ENCODE results near the gene PRUNE2.

PRUNE2 gene

DNA sequence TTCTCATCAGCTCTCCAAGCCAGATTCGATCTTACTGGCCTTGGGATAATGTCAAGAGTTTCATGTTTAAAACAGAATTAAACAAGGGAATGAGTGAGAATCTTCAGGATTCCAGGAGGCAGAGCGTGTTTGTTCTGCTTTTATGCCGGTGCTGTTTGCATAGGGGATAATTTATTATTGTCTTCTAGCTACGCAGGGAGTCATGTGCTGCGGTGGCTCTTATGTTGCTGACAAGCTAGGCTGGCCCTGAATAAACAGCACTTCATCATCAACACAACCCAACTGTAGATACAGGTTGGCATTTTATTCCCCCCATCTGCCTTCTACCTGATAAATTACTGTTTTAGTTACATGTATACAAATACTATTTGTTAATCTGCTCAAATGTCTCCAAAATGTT, 188.7 kb downstream of the PRUNE2 start:
- H3K36me3 ChIP-seq (ENCODE audit: insufficient read depth, insufficient read length, low read length): no peaks in the 10 kb centered on the region
- DNase-seq (ENCODE audit: low read depth, low spot score): no peak

DNA sequence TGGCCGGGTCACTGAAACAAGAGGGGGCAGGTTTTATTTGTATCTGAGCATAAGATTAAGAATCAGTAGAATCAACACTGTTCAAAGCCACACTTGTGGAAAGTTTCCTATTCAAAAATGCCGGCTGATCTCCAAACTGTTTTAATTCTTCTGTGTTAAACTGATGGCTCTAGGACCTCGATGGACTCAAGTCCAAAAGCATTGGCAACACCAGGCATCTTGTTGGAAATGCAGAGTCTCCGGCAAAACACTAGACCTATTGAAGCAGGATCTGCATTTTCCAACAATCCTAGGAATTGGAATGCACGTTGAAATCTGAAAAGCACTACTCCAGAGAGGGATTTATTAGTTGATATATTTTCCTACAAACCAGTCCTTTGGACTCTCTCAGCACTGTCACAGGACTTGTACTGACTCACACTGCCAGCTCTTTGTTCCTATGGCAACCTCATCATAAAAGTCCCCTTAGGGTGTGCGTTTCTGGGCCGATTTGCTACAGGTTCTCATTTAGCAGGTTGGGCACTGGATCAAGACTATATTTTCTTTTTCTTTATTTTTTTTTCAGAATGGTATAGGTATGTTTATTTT, 189.7 kb downstream of the PRUNE2 start:
- Histone ChIP-seq H3K4me1 (ENCODE audit: insufficient read depth, insufficient read length) (no peaks in the 10 kb centered on the region), H3K36me3 (ENCODE audit: insufficient read depth, insufficient read length, low read length) (no peaks in the 10 kb centered on the region)
- DNase-seq (ENCODE audit: low read depth, low spot score): no peak

More for the DNA sequence above, 188.7 kb downstream of the PRUNE2 start:
- Histone ChIP-seq H3K9ac (ENCODE audit: insufficient read length, low read depth) (no peak overlapping the region), H3K27me3 (ENCODE audit: insufficient read depth, insufficient read length) (no peaks in the 10 kb centered on the region), H3K9me3 (ENCODE audit: insufficient read depth, low read length) (no peaks in the 10 kb centered on the region), H3K4me1 (ENCODE audit: insufficient read depth, insufficient read length) (no peaks in the 10 kb centered on the region), H3K4me3 (ENCODE audit: insufficient read length, low read depth) (no peak overlapping the region)
- no peak for TF ChIP-seq YY1 (IDR thresholded peaks at IDR 0.05; ENCODE audit: insufficient read depth, insufficient read length)
- TF ChIP-seq ZNF274 (IDR thresholded peaks at IDR 0.05; ENCODE audit: low read depth, low read length): no peak
- TF ChIP-seq SUZ12 (IDR thresholded peaks at IDR 0.05; ENCODE audit: extremely low read depth, insufficient read depth, insufficient read length): no peak

DNA sequence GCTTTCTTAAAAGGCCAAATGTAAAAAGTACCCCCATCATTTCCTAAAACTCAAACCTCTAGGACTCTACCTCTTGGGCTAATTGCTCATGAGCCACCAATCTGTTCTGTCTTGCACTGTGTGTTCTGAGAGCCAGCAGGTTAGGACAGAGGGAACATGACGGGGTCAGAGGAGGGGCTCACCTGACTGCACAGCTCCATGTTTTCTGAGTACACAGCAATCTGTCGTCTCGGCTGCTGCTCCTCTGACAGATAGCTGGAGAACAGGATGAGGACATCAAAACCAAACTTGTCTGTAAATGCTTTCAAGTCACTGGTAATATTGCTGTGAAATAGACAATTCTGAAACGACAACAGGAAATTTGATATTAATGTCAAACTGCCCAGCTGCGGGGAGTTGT, 192.5 kb downstream of the PRUNE2 start:
- Histone ChIP-seq H3K9ac (ENCODE audit: insufficient read length, low read depth) (no peak overlapping the region), H3K9me3 (ENCODE audit: insufficient read depth, low read length) (no peaks in the 10 kb centered on the region), H3K4me1 (ENCODE audit: insufficient read depth, insufficient read length) (no peaks in the 10 kb centered on the region), H3K4me3 (ENCODE audit: insufficient read length, low read depth) (no peak overlapping the region), H3K27me3 (ENCODE audit: insufficient read depth, insufficient read length) (no peaks in the 10 kb centered on the region), H3K36me3 (ENCODE audit: insufficient read depth, insufficient read length, low read length) (no peaks in the 10 kb centered on the region)
- TF ChIP-seq YY1 (IDR thresholded peaks at IDR 0.05; ENCODE audit: insufficient read depth, insufficient read length) (no peak), SUZ12 (IDR thresholded peaks at IDR 0.05; ENCODE audit: extremely low read depth, insufficient read depth, insufficient read length) (no peak), ZNF274 (IDR thresholded peaks at IDR 0.05; ENCODE audit: low read depth, low read length) (no peak)
- DNase-seq (ENCODE audit: low read depth, low spot score): no peak

More for the DNA sequence above, 189.7 kb downstream of the PRUNE2 start:
- Histone ChIP-seq H3K9me3 (ENCODE audit: insufficient read depth, low read length) (no peaks in the 10 kb centered on the region), H3K9ac (ENCODE audit: insufficient read length, low read depth) (no peak overlapping the region), H3K27me3 (ENCODE audit: insufficient read depth, insufficient read length) (no peaks in the 10 kb centered on the region), H3K4me3 (ENCODE audit: insufficient read length, low read depth) (no peak overlapping the region)
- TF ChIP-seq SUZ12 (IDR thresholded peaks at IDR 0.05; ENCODE audit: extremely low read depth, insufficient read depth, insufficient read length) (no peak), ZNF274 (IDR thresholded peaks at IDR 0.05; ENCODE audit: low read depth, low read length) (no peak), YY1 (IDR thresholded peaks at IDR 0.05; ENCODE audit: insufficient read depth, insufficient read length) (no peak)

DNA sequence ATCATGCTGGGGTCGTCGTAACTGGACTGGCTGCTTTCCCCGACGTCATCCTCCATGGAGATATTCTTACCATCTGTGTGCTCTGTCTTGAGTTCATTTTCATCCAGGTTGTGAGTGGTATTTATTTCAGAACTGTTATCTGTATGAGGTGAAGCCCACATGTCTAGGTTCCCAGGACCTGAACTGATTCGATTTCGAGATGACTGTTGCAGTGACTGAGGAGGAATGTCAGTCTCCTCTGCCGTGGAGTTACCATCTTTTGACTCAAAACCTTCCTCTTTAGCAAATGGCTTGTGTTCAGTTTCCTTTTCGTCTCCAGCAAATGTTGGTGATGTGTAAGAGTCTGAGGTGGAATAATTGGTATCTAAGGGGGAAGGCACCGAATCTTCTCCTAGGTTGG, 196.9 kb downstream of the PRUNE2 start:
- DNase-seq (ENCODE audit: low read depth, low spot score): no peak
- Histone ChIP-seq H3K36me3 (ENCODE audit: insufficient read depth, insufficient read length, low read length) (no peaks in the 10 kb centered on the region), H3K27me3 (ENCODE audit: insufficient read depth, insufficient read length) (peaks cover 4% of the 10 kb centered on the region), H3K4me3 (ENCODE audit: insufficient read length, low read depth) (no peak overlapping the region), H3K9ac (ENCODE audit: insufficient read length, low read depth) (no peak overlapping the region), H3K9me3 (ENCODE audit: insufficient read depth, low read length) (no peaks in the 10 kb centered on the region), H3K4me1 (ENCODE audit: insufficient read depth, insufficient read length) (no peaks in the 10 kb centered on the region)
- TF ChIP-seq SUZ12 (IDR thresholded peaks at IDR 0.05; ENCODE audit: extremely low read depth, insufficient read depth, insufficient read length) (no peak), ZNF274 (IDR thresholded peaks at IDR 0.05; ENCODE audit: low read depth, low read length) (no peak), YY1 (IDR thresholded peaks at IDR 0.05; ENCODE audit: insufficient read depth, insufficient read length) (no peak)

DNA sequence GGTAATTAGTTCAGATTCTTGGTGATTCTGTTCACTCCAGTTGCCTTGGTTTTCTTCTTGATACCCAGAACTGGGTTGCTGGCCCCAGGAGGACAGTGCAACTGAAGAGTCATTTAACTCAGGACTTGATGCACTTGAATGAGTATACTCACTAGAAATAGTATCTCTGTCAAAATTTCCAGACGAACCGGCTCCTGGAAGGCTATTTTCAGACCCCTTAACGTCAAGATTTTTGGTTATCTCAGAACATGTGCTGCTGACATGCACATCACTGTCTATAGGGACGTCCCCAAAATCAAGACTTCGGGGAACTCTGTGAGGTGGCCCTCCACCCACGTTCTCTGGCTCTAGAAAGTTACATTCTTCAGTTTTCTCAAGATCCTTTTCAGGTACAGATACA, 198.4 kb downstream of the PRUNE2 start:
- no peaks in the 10 kb centered on the region for H3K36me3 ChIP-seq (ENCODE audit: insufficient read depth, insufficient read length, low read length)
- H3K9me3 ChIP-seq (ENCODE audit: insufficient read depth, low read length): no peaks in the 10 kb centered on the region
- H3K9ac ChIP-seq (ENCODE audit: insufficient read length, low read depth): no peak overlapping the region
- H3K4me3 ChIP-seq (ENCODE audit: insufficient read length, low read depth): no peak overlapping the region
- H3K4me1 ChIP-seq (ENCODE audit: insufficient read depth, insufficient read length): no peaks in the 10 kb centered on the region
- H3K27me3 ChIP-seq (ENCODE audit: insufficient read depth, insufficient read length): peaks cover 4% of the 10 kb centered on the region
- no peak for DNase-seq (ENCODE audit: low read depth, low spot score)
- no peak for TF ChIP-seq ZNF274 (IDR thresholded peaks at IDR 0.05; ENCODE audit: low read depth, low read length)
- TF ChIP-seq SUZ12 (IDR thresholded peaks at IDR 0.05; ENCODE audit: extremely low read depth, insufficient read depth, insufficient read length): no peak
- TF ChIP-seq YY1 (IDR thresholded peaks at IDR 0.05; ENCODE audit: insufficient read depth, insufficient read length): no peak

DNA sequence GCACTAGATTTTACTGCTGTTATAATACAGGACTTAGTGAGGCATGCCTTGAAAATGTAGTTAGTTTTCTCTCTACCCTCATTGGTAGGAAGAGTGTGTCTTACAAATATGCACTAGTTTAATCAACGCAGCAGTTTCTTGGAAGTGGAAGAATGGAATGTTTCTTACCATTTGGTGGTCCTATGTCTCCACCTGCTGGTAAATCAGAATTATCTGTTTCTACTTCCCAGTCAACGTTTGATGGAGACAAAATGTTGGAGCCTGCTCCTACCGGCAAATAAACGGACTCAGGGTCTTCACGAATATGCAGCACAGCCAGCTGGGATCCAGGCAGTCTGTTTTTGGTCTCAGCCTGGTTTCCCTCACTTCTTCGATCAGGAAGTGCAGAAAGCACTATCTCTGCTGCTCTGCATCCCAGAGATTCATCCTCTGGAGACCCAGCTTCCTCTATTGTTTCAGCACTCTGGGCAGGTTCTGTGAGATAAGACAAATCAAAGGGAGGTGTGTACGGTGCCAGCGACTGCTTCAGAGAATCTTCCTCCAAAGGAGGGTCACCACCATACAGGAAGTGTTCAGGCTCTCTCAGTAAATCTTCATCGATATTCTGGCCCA, 201.2 kb downstream of the PRUNE2 start:
- no peak for TF ChIP-seq ZNF274 (IDR thresholded peaks at IDR 0.05; ENCODE audit: low read depth, low read length)
- TF ChIP-seq YY1 (IDR thresholded peaks at IDR 0.05; ENCODE audit: insufficient read depth, insufficient read length): no peak
- TF ChIP-seq SUZ12 (IDR thresholded peaks at IDR 0.05; ENCODE audit: extremely low read depth, insufficient read depth, insufficient read length): no peak
- H3K9me3 ChIP-seq (ENCODE audit: insufficient read depth, low read length): no peaks in the 10 kb centered on the region
- H3K9ac ChIP-seq (ENCODE audit: insufficient read length, low read depth): no peak overlapping the region
- peak; percentile 87 for DNase-seq (ENCODE audit: low read depth, low spot score)
- no peaks in the 10 kb centered on the region for H3K36me3 ChIP-seq (ENCODE audit: insufficient read depth, insufficient read length, low read length)
- H3K4me1 ChIP-seq (ENCODE audit: insufficient read depth, insufficient read length): no peaks in the 10 kb centered on the region
- no peak overlapping the region for H3K4me3 ChIP-seq (ENCODE audit: insufficient read length, low read depth)
- peaks cover 4% of the 10 kb centered on the region for H3K27me3 ChIP-seq (ENCODE audit: insufficient read depth, insufficient read length)

DNA sequence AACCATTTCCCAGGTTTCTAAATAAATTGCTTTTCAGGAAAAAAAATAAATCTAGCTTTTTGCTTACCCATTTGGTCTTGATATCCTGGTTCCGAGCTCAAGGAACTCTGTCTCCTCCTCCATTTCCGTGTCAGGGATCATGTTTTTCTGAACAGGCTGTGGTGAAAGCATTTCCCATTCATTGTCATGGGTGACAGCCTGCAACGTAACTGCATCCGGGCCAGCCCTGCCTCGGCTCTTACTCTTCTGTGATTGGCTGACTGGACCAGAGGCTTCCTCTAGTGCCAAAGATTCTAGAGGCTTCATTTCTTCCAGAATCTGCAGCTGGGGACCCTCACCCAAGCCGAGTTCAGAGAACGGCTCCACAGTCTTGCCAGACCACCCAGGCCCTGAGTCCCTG, 202.6 kb downstream of the PRUNE2 start:
- Histone ChIP-seq H3K4me1 (ENCODE audit: insufficient read depth, insufficient read length) (no peaks in the 10 kb centered on the region), H3K9me3 (ENCODE audit: insufficient read depth, low read length) (no peaks in the 10 kb centered on the region), H3K27me3 (ENCODE audit: insufficient read depth, insufficient read length) (peaks cover 4% of the 10 kb centered on the region), H3K9ac (ENCODE audit: insufficient read length, low read depth) (no peak overlapping the region), H3K36me3 (ENCODE audit: insufficient read depth, insufficient read length, low read length) (no peaks in the 10 kb centered on the region), H3K4me3 (ENCODE audit: insufficient read length, low read depth) (no peak overlapping the region)
- no peak for DNase-seq (ENCODE audit: low read depth, low spot score)
- TF ChIP-seq SUZ12 (IDR thresholded peaks at IDR 0.05; ENCODE audit: extremely low read depth, insufficient read depth, insufficient read length) (no peak), YY1 (IDR thresholded peaks at IDR 0.05; ENCODE audit: insufficient read depth, insufficient read length) (no peak), ZNF274 (IDR thresholded peaks at IDR 0.05; ENCODE audit: low read depth, low read length) (no peak)

Measured in NT2/D1 (cell line).